ENCODE data around the gene KIAA0040. TPM values are rescaled to one million over a fixed set of nuclear protein-coding genes. Genes with fewer than 3 reads are reported as not detected.
A peak's percentile ranks its signal among the peaks of the same experiment; 100 is the strongest.

Gene KIAA0040
- total RNA-seq, 1 experiment from 2014 or later = 24.9 TPM

DNA sequence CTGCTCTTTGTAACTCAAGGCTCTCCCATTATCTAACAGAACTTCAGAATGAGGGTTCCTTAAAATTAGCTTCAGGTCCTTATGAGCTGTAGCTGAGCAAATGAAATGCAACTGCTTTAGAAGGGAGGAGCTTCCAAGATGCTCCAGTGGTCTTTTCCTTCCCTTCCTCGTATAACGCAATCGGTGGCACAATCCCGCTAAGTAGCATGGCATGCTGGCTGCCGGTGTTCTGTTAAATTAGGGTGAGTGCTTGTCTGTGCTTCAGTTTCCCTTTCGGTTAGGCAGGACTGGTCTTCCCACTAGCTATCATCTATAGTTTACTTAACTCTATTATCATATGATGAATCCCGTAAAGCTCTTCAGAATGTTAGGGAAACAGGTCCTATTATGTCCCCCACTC, 917 bp downstream of the KIAA0040 start:
- H3K27me3 ChIP-seq (replicated peaks; ENCODE audit: control insufficient read depth, insufficient read depth, low read length) = no peaks in the 10 kb centered on the region
- intact Hi-C loops (cut with micrococcal nuclease; ENCODE audit: unreplicated experiment) = loop anchor here (1.0 kb wide), 2 partner anchors 36 to 78 kb away; no protein-coding TSS in a partner anchor
- ChIA-PET POLR2A (no interaction called here), CTCF (interaction anchor here (0.6 to 1.3 kb wide), 4 partner anchors 9 to 126 kb away, joined by 3 to 5 read pairs (median 4); no protein-coding TSS in a partner anchor)
- BruUV-seq (replicated peaks) = no TSS peak
- Mint-ChIP-seq H3K4me3 (ENCODE audit: unreplicated experiment) (peak overlapping the region; percentile 87), H3K4me1 (ENCODE audit: low read depth, unreplicated experiment) (peaks cover 10% of the 10 kb centered on the region), H3K36me3 (ENCODE audit: insufficient read depth, unreplicated experiment) (peaks cover 6% of the 10 kb centered on the region), H3K27me3 (ENCODE audit: insufficient read depth, unreplicated experiment) (no peaks in the 10 kb centered on the region), H3K27ac (ENCODE audit: unreplicated experiment) (peak overlapping the region; percentile 94), H3K9me3 (ENCODE audit: unreplicated experiment) (no peaks in the 10 kb centered on the region)
- H3K9me3 ChIP-seq = no peaks in the 10 kb centered on the region
- no peaks in the 10 kb centered on the region for H3K36me3 ChIP-seq (ENCODE audit: control insufficient read depth, insufficient read depth, low read length)
- TF ChIP-seq, protein P1, sequence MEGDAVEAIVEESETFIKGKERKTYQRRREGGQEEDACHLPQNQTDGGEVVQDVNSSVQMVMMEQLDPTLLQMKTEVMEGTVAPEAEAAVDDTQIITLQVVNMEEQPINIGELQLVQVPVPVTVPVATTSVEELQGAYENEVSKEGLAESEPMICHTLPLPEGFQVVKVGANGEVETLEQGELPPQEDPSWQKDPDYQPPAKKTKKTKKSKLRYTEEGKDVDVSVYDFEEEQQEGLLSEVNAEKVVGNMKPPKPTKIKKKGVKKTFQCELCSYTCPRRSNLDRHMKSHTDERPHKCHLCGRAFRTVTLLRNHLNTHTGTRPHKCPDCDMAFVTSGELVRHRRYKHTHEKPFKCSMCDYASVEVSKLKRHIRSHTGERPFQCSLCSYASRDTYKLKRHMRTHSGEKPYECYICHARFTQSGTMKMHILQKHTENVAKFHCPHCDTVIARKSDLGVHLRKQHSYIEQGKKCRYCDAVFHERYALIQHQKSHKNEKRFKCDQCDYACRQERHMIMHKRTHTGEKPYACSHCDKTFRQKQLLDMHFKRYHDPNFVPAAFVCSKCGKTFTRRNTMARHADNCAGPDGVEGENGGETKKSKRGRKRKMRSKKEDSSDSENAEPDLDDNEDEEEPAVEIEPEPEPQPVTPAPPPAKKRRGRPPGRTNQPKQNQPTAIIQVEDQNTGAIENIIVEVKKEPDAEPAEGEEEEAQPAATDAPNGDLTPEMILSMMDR (IDR thresholded peaks at IDR 0.05; ENCODE audit: insufficient read depth in 1 of 2, low read depth in 1 of 2, low read length in 1 of 2, severe bottlenecking in 1 of 2, unreplicated experiment in 1 of 2) = no peak
- H3K4me1 ChIP-seq = no peaks in the 10 kb centered on the region
- no peak for DNase-seq
- H3K4me3 ChIP-seq (ENCODE audit: low read depth, low read length) = peak overlapping the region; percentile 67

DNA sequence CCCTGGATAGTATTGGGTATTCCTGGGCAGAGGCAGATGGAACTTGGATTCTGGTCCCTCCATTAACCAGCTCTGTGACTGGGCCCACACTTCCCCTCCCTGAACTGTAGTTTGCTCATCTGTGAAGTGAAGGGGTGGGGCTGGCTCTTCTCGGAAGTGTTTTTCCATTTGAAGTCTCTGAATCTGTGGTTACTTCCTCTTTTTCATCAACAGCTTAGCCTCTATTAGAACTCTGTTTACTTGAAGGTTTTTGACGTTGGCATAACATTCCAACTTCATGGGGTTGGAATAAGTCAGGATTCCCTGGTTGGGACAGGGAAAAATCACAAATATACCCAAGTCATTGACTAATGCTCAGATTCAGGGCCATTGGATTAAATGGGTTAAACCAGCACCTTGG, 3.6 kb downstream of the KIAA0040 start:
- DNase-seq = no peak
- TF ChIP-seq, protein P1 (IDR thresholded peaks at IDR 0.05; ENCODE audit: insufficient read depth in 1 of 2, low read depth in 1 of 2, low read length in 1 of 2, severe bottlenecking in 1 of 2, unreplicated experiment in 1 of 2) = no peak
- intact Hi-C loops (cut with micrococcal nuclease; ENCODE audit: unreplicated experiment) = no loop called here
- H3K27ac Mint-ChIP-seq (ENCODE audit: unreplicated experiment) = no peak overlapping the region
- no peaks in the 10 kb centered on the region for H3K27me3 Mint-ChIP-seq (ENCODE audit: insufficient read depth, unreplicated experiment)
- Histone ChIP-seq H3K4me1 (no peaks in the 10 kb centered on the region), H3K27me3 (replicated peaks; ENCODE audit: control insufficient read depth, insufficient read depth, low read length) (no peaks in the 10 kb centered on the region), H3K9me3 (no peaks in the 10 kb centered on the region), H3K36me3 (ENCODE audit: control insufficient read depth, insufficient read depth, low read length) (no peaks in the 10 kb centered on the region), H3K4me3 (ENCODE audit: low read depth, low read length) (no peak overlapping the region)
- CTCF ChIA-PET = no interaction called here
- H3K4me3 Mint-ChIP-seq (ENCODE audit: unreplicated experiment) = no peak overlapping the region
- POLR2A ChIA-PET = no interaction called here
- BruUV-seq (replicated peaks) = no TSS peak
- H3K36me3 Mint-ChIP-seq (ENCODE audit: insufficient read depth, unreplicated experiment) = peaks cover 16% of the 10 kb centered on the region
- H3K4me1 Mint-ChIP-seq (ENCODE audit: low read depth, unreplicated experiment) = peaks cover 10% of the 10 kb centered on the region
- H3K9me3 Mint-ChIP-seq (ENCODE audit: unreplicated experiment) = no peaks in the 10 kb centered on the region

DNA sequence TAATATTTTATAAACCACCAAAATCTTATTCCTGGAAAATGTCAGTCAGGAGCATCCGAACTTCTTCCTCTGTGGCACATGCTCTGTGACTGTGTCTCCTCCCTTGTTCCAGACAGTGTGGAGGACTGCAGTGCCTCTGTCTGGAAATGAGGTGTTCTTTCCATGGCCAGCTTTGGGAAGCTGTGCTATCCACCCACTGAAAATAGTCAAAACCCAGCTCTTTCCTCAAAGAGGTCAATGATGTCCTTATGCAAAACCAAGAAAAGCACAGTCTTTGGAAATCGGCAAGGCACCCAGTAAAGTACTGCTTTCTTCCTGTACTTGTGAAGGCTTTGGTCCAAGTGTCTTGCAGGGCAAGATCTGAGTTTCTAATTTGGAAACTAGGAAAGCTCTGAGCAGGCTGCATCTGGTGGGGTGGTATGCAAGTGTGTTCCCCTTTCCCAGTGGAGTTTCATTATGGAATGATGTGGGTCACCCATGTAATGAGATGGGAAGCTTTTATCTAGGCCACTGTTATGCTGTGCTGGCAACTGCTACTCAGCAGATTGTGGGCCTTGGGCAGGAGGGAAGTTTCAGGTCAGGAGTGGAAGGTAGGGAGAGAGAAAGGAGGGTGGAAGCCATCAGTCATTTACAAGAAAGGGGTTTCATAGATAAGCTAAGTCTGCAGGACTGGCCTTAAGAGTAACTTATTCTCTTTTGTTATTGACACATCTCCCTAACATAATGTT, 6.0 kb downstream of the KIAA0040 start:
- Histone ChIP-seq H3K4me1 (no peaks in the 10 kb centered on the region), H3K9me3 (no peaks in the 10 kb centered on the region), H3K27me3 (replicated peaks; ENCODE audit: control insufficient read depth, insufficient read depth, low read length) (no peaks in the 10 kb centered on the region), H3K36me3 (ENCODE audit: control insufficient read depth, insufficient read depth, low read length) (no peaks in the 10 kb centered on the region), H3K4me3 (ENCODE audit: low read depth, low read length) (no peak overlapping the region)
- BruUV-seq (replicated peaks) = no TSS peak
- DNase-seq = no peak
- Mint-ChIP-seq H3K27ac (ENCODE audit: unreplicated experiment) (no peak overlapping the region), H3K27me3 (ENCODE audit: insufficient read depth, unreplicated experiment) (no peaks in the 10 kb centered on the region), H3K9me3 (ENCODE audit: unreplicated experiment) (no peaks in the 10 kb centered on the region), H3K4me1 (ENCODE audit: low read depth, unreplicated experiment) (peaks cover 10% of the 10 kb centered on the region), H3K36me3 (ENCODE audit: insufficient read depth, unreplicated experiment) (peaks cover 22% of the 10 kb centered on the region), H3K4me3 (ENCODE audit: unreplicated experiment) (no peak overlapping the region)
- intact Hi-C loops (cut with micrococcal nuclease; ENCODE audit: unreplicated experiment) = no loop called here
- CTCF ChIA-PET = no interaction called here
- TF ChIP-seq, protein P1 (IDR thresholded peaks at IDR 0.05; ENCODE audit: insufficient read depth in 1 of 2, low read depth in 1 of 2, low read length in 1 of 2, severe bottlenecking in 1 of 2, unreplicated experiment in 1 of 2) = no peak
- POLR2A ChIA-PET = no interaction called here

All from Caco-2 (cell line).